ENCODE data around the gene TANC1. TPM values are rescaled to one million over a fixed set of nuclear protein-coding genes. Genes with fewer than 3 reads are reported as not detected.

Gene TANC1
- total RNA-seq, 1 donor from 2014 or later, result not detected

DNA sequence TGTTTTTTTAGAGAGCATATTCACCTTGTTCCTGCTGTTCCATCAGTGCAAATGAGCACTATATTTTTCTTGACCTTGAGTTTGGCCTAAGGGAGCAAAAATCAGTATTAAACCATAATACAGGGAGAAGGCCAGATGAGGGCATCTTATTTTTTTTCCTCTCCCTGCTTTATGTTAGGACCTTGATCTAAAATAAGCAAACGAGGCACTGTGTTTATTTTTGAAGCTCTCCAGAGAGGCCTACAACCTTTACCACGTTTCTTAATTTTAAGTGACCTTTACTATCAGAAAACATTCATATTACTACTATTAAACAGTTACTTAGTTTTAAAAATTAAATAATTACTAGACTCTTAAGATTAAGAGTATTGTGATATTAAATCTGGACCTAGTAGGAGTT, 100.8 kb downstream of the TANC1 start:
- no peaks in the 10 kb centered on the region for H3K9me3 Mint-ChIP-seq
- H3K4me1 Mint-ChIP-seq, result peaks cover 2% of the 10 kb centered on the region
- CTCF ChIA-PET, result interaction anchor here (0.8 kb wide), 1 partner anchor 12 kb away, joined by 3 read pairs; no protein-coding TSS in a partner anchor
- H3K27ac Mint-ChIP-seq, result no peak overlapping the region
- TF ChIP-seq CTCF (IDR thresholded peaks at IDR 0.05), result no peak
- no peak for ATAC-seq (ENCODE audit: low read depth)
- no peak overlapping the region for H3K4me3 Mint-ChIP-seq
- POLR2A ChIA-PET, result no interaction called here
- DNase-seq, result no peak
- intact Hi-C loops (cut with micrococcal nuclease), result no loop called here
- H3K36me3 Mint-ChIP-seq (ENCODE audit: low read depth), result no peaks in the 10 kb centered on the region
- H3K27me3 Mint-ChIP-seq, result no peaks in the 10 kb centered on the region

DNA sequence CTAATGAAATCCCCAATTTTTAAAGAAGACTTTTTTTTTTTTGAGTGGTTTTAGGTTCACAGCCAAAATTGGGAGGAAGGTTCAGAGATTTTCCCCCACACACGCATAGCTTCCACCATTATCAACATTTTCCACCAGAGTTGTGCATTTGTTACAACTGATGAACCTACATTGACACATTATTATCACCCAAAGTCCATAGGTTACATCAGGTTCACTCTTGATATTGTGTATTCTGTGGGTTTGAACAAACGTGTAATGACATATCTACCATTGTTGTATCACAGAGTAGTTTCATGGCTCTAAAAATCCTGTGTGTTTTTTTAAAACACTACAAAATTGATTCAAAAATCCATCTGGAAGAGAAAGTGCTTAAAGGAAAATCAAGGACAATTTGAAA, 101.8 kb downstream of the TANC1 start:
- ChIA-PET CTCF (interaction anchor here (0.8 kb wide), 1 partner anchor 11 kb away, joined by 3 read pairs; no protein-coding TSS in a partner anchor), POLR2A (no interaction called here)
- intact Hi-C loops (cut with micrococcal nuclease), result no loop called here
- H3K4me3 Mint-ChIP-seq, result no peak overlapping the region
- H3K36me3 Mint-ChIP-seq (ENCODE audit: low read depth), result no peaks in the 10 kb centered on the region
- ATAC-seq (ENCODE audit: low read depth) (no peak), DNase-seq (no peak)
- TF ChIP-seq CTCF (IDR thresholded peaks at IDR 0.05), result no peak
- H3K27ac Mint-ChIP-seq, result no peak overlapping the region
- no peaks in the 10 kb centered on the region for H3K27me3 Mint-ChIP-seq
- H3K9me3 Mint-ChIP-seq, result no peaks in the 10 kb centered on the region
- H3K4me1 Mint-ChIP-seq, result peaks cover 2% of the 10 kb centered on the region

DNA sequence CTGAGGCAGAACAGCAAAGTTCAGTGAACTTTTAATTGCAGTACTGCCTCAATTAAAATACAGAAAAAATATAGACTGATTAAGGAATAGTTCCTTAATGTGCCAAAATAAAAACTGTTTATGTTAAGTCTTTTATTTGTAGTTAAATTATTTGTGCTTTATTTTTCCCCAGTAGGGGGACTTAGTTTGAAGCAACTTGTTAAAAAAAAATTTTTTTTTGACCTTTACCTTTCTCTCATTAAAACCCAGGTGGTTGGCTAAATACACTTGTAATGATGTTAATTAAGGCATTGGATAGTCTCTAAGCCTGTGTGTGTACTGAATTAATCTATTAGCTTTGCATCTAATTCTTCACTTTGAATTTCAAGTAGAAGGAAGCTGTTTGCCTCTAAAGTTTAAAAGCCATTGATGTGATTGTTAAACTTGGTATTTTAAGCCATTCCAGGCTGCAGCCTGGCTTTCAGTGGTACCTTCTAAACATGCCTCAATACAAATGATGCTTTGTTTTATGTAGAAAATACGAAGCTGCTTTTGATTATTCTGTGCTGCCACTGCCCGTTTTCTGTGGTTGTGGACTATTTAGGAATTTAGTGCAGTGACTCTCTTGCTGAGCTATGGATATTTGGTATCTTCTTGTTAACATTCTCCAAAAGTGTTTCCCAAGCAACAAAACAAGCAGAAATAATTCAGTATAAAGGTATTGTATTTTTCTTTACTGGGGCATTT, 102.9 kb downstream of the TANC1 start:
- no peak overlapping the region for H3K4me3 Mint-ChIP-seq
- no peaks in the 10 kb centered on the region for H3K27me3 Mint-ChIP-seq
- ChIA-PET CTCF (no interaction called here), POLR2A (no interaction called here)
- DNase-seq (no peak), ATAC-seq (ENCODE audit: low read depth) (no peak)
- H3K4me1 Mint-ChIP-seq, result peaks cover 2% of the 10 kb centered on the region
- no peak overlapping the region for H3K27ac Mint-ChIP-seq
- no peaks in the 10 kb centered on the region for H3K9me3 Mint-ChIP-seq
- no peak for TF ChIP-seq CTCF (IDR thresholded peaks at IDR 0.05)
- H3K36me3 Mint-ChIP-seq (ENCODE audit: low read depth), result no peaks in the 10 kb centered on the region
- intact Hi-C loops (cut with micrococcal nuclease), result no loop called here

- no peak for ATAC-seq (ENCODE audit: low read depth)
- CTCF ChIA-PET, result no interaction called here
Observed at GRCh38 chr2:159072795-159073194, 104.4 kb downstream of the TANC1 start.

GRCh38 chr2:159073256-159073655, 104.8 kb downstream of the TANC1 start:
- CTCF ChIA-PET, result no interaction called here
- no peak overlapping the region for H3K4me3 Mint-ChIP-seq
- intact Hi-C loops (cut with micrococcal nuclease), result no loop called here
- no peaks in the 10 kb centered on the region for H3K27me3 Mint-ChIP-seq
- no peaks in the 10 kb centered on the region for H3K9me3 Mint-ChIP-seq
- TF ChIP-seq CTCF (IDR thresholded peaks at IDR 0.05), result no peak
- no peaks in the 10 kb centered on the region for H3K36me3 Mint-ChIP-seq (ENCODE audit: low read depth)
- POLR2A ChIA-PET, result no interaction called here
- no peak for ATAC-seq (ENCODE audit: low read depth)
- no peak for DNase-seq
- H3K4me1 Mint-ChIP-seq, result no peaks in the 10 kb centered on the region
- H3K27ac Mint-ChIP-seq, result no peak overlapping the region

More at GRCh38 chr2:159072795-159073194, 104.4 kb downstream of the TANC1 start:
- no peaks in the 10 kb centered on the region for H3K36me3 Mint-ChIP-seq (ENCODE audit: low read depth)
- H3K4me3 Mint-ChIP-seq, result no peak overlapping the region
- no peaks in the 10 kb centered on the region for H3K27me3 Mint-ChIP-seq
- H3K27ac Mint-ChIP-seq, result no peak overlapping the region
- H3K9me3 Mint-ChIP-seq, result no peaks in the 10 kb centered on the region
- POLR2A ChIA-PET, result no interaction called here
- TF ChIP-seq CTCF (IDR thresholded peaks at IDR 0.05), result no peak
- no peaks in the 10 kb centered on the region for H3K4me1 Mint-ChIP-seq
- intact Hi-C loops (cut with micrococcal nuclease), result no loop called here
- DNase-seq, result no peak

Measured in activated B cell treated with CpG ODN at 0.5 μM for 24 hours (primary cell).